GM12892 (cell line): Measurements from ENCODE around the gene IFNA8.

Experiments used
- POLR2A ChIP-seq: IDR thresholded peaks from 2 replicates; pipeline ENCODE4 v1.6.1; 2011; ENCODE audit warnings: low read depth, low read length, control low read depth
- TAF1 ChIP-seq: IDR thresholded peaks from 2 replicates; pipeline ENCODE4 v1.6.1; 2011; ENCODE audit warnings: low read depth, mild to moderate bottlenecking, control low read depth, low read length, borderline replicate concordance

GRCh38 chr9:21434202-21435014, 25.5 kb downstream of the IFNA8 start:
- TF ChIP-seq TAF1 (no peak), POLR2A (no peak)
